Hematopoietic multipotent progenitor cell treated with erythropoietin and hydrocortisone succinate and interleukin-3 and kit ligand, for 8 days (in vitro differentiated cells): ENCODE results near the gene ACP4.
"Not testable (repeated sequence)": the region's sequence is repeated elsewhere in the genome, so short reads cannot be mapped to it uniquely, and the experiment has no call there.

Source experiments
- DNase-seq: peaks from one replicate; pipeline ENCODE4 v3.0.0-alpha.2; 2015

The ACP4 gene, protein sequence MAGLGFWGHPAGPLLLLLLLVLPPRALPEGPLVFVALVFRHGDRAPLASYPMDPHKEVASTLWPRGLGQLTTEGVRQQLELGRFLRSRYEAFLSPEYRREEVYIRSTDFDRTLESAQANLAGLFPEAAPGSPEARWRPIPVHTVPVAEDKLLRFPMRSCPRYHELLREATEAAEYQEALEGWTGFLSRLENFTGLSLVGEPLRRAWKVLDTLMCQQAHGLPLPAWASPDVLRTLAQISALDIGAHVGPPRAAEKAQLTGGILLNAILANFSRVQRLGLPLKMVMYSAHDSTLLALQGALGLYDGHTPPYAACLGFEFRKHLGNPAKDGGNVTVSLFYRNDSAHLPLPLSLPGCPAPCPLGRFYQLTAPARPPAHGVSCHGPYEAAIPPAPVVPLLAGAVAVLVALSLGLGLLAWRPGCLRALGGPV

DNA sequence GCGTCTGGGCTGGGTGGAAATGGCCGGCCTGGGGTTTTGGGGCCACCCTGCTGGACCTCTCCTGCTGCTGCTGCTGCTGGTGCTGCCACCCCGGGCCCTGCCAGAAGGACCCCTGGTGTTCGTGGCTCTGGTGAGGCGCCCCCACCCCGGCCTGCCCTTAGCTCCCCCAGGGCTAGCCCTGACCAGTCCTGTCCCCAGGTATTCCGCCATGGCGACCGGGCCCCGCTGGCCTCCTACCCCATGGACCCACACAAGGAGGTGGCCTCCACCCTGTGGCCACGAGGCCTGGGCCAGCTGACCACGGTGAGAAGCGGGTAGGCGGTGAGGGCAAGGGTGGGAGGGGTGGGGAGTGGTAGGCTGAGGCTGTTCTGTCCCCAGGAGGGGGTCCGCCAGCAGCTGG lies at the start of gene ACP4:
ACP4 (plus strand) TSS at position 20 of the 400 bp plus-strand sequence; CDS start at position 20, 0 bp downstream.
- DNase-seq, result no peak

DNA sequence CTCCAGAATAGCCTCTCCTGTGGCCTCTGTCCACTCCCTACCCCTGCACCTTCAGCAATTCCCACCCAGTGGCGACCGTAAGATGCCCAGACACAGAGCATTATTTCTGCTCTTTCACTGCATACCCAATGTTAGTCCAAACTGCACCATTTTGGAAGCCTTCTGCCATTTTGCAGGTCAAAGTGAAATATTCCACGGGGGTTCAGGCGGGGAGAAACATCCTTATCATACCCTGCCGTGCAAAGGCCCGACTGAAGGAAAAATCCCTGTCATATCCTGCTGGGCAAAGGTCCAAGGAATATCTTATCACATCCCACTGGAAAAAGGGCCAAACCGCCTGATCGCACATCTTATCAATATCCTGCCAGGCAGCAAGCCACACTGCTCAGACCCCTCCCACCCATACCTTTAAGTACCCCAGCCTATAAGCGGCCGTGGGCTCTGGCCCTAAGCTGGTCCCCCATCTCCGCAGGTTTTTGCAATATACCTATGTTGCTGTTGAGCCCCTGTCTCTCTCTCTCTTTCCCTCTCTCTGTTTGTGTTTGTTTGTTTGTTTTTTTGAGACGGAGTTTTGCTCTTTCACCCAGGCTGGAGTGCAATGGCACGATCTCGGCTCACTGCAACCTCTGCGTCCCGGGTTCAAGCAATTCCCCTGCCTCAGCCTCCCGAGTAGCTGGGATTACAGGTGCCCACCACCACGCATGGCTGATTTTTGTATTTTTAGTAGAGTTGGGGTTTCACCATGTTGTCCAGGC lies 48.9 kb upstream of the ACP4 start:
- DNase-seq, result peak; percentile 80

DNA sequence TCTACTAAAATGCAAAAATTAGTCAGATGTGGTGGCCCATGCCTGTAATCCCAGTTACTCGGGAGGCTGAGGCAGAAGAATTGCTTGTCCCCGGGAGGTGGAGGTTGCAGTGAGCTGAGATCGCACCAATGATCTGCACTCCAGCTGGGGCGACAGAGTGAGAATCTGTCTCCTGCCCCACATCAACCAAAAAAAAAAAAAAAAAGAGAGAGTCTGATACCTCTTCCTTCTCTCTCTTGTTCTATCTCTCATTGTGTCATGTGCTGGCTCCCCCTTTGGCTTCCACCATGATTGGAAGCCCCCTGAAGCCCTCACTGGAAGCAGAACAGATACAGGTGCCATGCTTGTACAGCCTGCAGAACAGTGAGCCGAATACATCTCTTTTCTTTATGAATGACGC lies 46.7 kb upstream of the ACP4 start:
- DNase-seq, result no peak

DNA sequence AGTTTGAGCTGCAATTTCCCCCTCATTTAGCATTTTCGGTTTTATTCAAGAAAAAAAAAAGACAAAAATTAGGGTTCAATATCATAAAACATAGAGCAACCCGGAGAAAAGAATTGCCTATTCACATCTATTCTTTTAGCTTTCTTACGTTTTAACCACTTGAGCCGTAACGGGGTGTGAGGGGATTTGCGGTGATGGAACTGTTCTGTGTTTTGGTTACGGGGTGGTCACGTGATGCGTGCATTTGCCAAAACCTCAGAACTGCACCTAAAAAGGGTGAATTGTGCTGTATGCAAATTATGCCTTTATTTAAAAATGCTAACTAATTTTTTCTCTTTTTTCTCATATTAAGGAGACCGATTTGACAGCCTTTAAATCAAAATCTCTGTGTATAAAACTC lies 45.0 kb upstream of the ACP4 start:
- no peak for DNase-seq

DNA sequence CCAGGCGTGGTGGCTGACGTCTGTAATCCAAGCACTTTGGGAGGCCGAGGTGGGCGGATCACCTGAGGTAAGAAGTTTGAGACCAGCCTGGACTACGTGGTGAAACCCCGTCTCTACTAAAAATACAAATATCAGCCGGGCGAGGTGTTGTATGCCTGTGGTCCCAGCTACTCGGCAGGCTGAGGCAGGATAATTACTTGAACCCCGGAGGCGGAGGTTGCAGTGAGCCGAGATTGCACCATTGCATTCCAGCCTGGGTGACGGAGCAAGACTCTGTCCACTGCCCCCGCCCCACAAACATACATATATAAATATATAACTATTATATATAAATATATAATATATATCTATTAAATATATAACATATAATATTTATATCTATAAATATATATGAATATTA lies 43.1 kb upstream of the ACP4 start:
- not testable (repeated sequence) for DNase-seq

DNA sequence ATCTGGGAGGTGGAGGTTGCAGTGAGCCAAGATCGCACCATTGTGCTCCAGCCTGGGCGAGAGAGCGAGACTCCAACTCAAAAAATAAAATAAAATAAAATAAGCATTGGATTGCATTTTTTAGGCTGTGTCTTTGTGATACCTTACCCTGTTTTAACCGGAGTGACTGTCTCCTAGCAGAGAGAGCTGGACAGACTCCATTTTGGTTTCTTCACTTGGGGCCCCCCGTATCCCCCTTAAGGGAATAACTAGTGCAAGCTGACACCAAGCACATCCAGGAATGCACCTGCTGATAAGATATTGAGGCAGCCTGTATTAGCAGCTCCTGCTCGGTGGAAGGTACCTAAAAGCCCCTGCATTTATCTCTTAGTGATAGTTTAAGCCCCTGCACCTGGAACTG lies 40.7 kb upstream of the ACP4 start:
- no peak for DNase-seq

DNA sequence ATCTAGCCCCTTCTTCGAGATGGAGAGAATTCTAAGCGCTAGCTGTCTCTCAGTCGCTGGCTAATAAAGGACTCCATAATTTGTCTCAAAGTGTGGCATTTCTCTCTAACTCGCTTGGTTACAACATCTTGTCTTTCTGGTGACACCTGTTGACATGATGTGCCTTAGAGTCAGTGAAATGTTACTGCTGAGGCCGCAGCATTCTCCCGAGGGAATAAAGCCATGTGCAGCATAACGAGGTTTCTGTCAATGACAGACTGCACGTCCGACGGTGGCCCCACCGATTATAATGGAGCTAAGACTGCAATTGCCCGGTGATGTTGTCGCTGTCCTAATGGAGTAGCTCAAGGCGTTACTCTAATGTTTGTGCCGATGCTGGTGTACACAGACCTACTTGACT lies 40.2 kb upstream of the ACP4 start:
- no peak for DNase-seq

DNA sequence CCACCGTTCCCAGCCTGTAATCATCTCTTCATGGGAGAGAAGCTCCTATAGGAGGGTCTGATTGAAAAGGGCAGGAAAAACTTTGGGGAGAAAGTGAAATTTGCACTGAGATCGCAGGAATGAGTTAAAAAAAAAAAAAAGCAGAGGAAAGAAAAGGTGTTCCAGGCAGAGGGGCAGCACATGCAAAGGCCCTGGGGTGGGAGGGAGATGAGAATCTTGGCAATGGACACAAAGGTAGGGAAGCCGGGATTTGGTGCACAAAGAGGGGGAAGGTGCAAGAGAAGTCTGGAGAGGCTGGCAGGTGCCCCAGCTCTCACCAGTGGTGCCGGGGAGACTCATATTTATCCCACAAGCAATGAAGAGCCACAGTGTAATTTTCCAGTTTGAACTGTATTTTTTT lies 36.3 kb upstream of the ACP4 start:
- no peak for DNase-seq

DNA sequence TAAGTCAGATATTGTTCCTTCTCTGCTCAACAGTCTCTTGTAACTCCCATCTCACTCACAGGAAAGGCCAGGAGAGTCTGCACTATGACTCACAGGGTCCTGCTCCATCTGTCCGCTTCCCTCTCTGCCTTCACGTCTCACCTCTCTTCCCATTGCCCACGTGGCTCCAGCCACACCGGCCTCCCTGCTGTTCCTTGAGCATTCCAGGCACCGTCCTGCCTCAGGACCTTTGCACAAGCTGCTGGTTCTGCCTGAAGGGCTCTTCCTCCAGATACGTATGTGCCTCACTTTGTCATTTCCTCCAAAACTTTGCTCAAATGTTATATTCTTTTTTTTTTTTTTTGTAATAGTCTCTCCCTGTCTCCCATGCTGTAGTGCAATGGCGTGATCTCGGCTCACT lies 34.0 kb upstream of the ACP4 start:
- not testable (repeated sequence) for DNase-seq

DNA sequence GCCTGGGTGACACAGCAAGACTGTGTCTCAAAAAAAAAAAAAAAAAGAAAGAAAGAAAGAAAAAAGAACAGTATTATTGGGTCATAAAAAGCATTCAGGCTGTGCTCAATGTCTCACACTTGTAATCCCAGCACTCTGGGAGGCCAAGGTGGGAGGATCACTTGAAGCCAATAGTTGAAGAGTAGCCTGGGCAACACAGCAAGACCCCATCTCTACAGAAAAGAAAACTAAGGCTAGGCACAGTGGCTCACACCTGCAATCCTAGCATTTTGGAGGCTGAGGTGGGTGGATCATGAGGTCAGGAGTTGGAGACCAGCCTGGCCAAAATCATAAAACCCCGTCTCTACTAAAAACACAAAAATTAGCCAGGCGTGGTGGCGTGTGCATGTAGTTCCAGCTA lies 32.6 kb upstream of the ACP4 start:
- not testable (repeated sequence) for DNase-seq

DNA sequence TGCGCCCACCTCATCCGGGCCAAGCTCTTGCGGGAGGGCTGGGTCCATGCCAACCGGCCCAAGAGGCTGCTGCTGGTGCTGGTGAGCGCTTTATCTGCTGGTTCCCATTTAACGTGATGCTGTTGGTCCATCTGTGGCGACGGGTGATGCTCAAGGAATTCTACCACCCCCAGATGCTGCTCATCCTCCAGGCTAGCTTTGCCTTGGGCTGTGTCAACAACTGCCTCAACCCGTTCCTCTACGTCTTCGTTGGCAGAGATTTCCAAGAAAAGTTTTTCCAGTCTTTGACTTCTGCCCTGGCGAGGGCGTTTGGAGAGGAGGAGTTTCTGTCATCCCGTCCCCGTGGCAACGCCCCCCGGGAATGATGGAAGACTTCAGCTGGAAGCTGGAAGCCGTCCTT lies 31.1 kb upstream of the ACP4 start:
- DNase-seq, result not testable (repeated sequence)

DNA sequence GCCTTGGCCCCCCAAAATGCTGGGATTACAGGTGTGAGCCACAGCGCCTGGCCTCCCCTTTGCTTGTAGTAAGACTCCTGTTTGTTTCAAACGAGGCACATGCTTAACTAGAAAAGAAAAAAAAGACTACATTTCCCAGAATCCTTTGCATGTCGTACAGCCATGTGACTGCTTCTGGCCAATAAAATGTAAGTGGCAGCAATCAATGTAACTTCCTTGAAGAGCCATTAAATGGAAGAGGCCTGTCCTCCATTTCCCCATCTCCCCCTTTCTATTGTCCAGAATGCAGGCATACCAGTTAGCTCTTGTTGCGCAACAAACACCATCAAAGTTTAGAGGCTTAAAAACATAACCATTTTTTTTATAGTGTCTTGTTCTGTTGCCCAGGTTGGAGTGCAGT lies 30.3 kb upstream of the ACP4 start:
- peak; percentile 66 for DNase-seq

DNA sequence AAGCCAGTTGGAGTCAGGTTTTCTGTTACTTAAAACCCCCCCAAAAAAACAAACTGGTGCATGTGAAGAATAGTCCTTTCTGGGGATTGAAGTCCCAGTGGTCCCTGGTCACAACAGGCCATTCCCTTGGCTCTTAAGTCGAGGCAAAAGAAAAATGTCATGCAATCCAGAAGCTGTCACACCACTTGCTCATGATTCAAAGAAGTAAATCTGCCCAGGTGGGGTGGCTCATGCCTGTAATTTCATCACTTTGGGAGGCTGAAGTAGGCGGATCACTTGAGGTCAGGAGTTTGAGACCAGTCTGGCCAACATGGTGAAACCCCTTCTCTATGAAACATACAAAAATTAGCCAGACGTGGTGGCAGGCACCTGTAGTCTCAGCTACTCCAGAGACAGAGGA lies 28.7 kb upstream of the ACP4 start:
- DNase-seq, result not testable (repeated sequence)

DNA sequence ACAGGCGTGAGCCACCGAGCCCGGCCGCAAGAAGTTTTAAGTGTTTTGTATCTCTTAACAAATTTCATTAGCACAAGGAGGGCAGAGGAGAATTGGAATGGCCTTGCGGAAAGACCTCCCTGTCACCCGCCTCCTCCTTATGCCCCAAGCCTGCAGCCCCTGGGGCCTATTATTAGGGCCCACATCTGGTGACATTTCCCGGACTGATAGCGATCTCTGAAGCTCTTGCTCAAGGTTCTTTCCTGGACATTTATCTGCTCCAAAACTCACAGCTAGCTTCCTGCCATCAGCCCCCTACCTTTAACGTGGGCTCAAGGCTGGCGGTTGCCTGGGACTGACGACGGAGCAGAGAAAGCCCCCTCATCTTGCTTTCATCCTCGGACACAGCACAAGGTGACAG lies 26.7 kb upstream of the ACP4 start:
- not testable (repeated sequence) for DNase-seq

DNA sequence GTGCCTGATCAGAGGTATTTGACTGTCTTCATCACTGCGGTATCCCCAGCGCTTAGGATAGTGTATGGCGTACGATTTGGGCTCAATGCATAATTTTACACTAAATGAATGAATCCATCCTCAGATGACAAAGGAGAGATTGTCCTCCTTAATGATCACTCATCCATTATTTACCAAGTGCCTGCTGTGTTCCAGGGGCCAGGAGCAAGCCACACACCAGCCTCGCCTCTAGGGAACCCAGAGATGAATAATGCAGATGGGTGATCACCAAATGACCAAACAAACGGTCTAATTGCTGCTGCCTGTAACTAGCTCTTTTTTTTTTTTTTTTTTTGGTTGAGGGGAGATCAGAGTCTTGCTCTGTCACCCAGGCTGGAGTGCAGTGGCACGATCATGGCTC lies 25.8 kb upstream of the ACP4 start:
- no peak for DNase-seq

DNA sequence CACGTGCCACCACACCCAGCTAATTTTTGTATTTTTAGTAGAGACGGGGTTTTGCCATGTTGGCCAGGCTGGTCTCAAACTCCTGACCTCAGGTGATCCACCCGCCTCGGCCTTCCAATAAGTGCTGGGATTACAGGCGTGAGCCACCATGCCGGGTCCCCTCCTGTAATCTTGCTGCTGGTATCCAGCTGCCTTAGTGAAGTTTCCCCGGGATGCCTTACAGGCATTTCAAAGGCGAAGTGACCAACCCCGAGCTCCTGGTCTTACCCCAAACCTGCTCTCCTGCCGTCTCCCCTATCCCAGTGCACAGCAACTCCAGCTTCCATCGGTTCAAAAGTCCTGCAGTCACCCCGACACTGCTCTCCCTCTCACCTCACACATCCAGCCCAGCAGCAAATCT lies 23.5 kb upstream of the ACP4 start:
- not testable (repeated sequence) for DNase-seq

DNA sequence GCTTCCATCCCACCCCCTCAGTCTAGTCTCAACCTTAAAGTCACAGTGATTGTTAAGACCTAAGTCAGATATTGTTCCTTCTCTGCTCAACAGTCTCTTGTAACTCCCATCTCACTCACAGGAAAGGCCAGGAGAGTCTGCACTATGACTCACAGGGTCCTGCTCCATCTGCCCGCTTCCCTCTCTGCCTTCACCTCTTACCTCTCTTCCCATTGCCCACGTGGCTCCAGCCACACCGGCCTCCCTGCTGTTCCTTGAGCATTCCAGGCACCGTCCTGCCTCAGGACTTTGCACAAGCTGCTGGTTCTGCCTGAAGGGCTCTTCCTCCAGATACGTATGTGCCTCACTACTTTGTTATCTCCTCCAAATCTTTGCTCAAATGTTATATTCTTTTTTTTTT lies 23.0 kb upstream of the ACP4 start:
- DNase-seq, result not testable (repeated sequence)

DNA sequence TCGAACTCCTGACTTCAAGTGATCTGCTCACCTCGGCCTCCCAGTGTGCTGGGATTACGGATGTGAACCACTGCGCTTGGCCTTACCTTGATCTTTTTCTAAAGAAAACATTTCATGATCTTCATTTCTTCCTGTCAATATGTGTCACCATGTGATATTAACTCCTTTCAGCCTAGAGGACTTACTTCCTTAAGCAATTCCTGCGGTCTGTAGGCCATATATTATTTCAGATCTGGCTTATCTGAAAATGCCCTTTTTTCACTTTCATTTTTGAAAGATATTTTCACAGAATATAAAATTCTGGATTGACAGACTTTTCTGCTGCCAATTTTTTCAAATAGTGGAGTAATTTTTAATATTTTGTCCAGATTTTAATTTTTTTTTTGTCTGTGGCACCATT lies 21.9 kb upstream of the ACP4 start:
- no peak for DNase-seq

DNA sequence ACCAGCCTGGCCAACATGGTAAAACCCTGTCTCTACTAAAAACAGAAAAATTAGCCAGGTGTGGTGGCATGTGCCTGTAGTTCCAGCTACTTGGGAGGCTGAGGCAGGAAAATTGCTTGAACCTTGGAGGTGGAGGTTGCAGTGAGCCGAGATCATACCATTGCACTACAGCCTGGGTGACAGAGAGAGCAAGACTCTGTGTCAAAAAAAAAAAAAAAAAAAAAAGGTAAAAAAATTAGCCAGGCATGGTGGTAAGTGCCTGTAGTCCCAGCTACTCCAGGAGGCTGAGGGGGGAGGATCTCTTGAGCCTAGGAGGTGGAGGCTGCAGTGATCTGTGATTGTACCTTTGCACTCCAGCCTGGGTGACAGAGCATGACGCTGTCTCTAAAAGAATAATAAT lies 20.1 kb upstream of the ACP4 start, which contains the start of gene GPR32:
GPR32 (plus strand) TSS at position 301 of the 400 bp plus-strand sequence. CDS start 137 bp downstream, outside the sequence.
- not testable (repeated sequence) for DNase-seq

DNA sequence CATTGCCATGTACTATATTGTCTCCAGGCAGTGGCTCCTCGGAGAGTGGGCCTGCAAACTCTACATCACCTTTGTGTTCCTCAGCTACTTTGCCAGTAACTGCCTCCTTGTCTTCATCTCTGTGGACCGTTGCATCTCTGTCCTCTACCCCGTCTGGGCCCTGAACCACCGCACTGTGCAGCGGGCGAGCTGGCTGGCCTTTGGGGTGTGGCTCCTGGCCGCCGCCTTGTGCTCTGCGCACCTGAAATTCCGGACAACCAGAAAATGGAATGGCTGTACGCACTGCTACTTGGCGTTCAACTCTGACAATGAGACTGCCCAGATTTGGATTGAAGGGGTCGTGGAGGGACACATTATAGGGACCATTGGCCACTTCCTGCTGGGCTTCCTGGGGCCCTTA lies 19.3 kb upstream of the ACP4 start:
- no peak for DNase-seq

DNA sequence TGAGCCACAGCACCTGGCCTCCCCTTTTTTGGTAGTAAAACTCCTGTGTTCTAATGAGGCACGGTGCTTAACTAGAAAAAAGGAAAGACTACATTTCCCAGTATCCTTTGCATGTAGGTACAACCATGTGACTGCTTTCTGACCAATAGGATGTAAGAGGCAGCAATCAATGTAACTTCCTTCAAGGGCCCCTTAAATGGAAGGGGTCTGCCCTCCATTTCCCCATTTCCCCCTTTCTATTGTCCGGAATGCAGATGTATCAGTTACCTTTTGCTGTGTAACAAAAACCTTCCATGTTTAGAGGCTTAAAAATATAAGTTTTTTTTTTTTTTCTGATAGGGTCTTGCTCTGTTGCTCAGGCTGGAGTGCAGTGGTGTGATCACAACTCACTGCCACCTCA lies 17.7 kb upstream of the ACP4 start:
- peak; percentile 41 for DNase-seq

DNA sequence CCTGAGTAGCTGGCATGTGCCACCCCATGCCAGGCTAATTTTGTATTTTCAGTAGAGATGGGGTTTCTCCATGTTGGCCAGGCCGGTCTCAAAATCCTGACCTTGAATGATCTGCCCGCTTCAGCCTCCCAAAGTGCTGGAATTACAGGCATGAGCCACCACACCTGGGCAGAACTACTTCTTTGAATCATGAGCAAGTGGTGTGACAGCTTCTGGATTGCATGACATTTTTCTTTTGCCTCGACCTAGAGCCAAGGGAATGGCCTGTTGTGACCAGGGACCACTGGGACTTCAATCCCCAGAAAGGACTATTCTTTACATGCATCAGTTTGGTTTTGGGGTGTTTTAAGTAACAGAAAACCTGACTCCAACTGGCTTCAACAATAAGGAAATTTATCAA lies 17.3 kb upstream of the ACP4 start:
- DNase-seq, result not testable (repeated sequence)

DNA sequence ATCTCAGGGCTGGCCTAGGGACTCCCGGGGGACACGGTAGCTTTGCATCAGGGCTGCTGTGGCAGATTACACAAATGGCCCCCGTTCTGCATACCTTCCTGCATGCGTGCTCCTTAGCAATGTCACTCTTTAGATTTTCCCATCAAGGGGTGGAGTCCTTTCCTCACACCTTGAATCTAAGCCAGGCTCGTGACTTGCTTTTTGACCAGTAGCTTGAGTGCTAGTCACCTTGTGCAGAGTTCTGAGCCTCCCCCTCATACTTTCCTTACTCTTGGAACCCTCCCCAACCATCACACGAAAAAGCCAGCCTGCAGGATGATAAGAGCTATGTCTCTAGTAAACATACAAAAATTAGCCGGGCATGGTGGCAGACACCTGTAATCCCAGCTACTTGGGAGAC lies 16.8 kb upstream of the ACP4 start:
- not testable (repeated sequence) for DNase-seq

DNA sequence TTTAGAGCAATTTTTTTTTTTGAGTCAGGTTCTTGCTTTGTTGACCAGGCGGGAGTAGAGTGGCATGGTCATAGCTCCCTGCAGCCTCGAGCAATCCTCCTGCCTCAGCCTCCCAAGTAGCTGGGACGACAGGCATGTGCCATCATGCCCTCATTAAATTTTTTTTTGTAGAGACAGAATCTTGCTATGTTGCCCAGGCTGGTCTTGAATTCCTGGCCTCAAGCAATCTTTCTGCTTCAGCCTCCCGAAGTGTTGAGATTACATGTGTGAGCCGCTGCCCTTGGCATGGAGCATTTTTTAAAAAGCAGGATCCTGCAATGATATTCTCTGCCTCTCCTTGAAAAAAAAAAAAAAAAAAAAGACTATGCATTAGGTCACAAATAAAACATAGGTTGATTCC lies 14.1 kb upstream of the ACP4 start:
- DNase-seq, result no peak
